GM21367 (cell line): Measurements from ENCODE around the gene TMEM132D.
"Not testable (repeated sequence)": the region's sequence is repeated elsewhere in the genome, so short reads cannot be mapped to it uniquely, and the experiment has no call there.

ENCODE experiments used
- ATAC-seq: cut with Tn5 transposase; IDR thresholded peaks from one replicate; pipeline ENCODE4 v1.9.1; 2021; ENCODE audit not compliant: unreplicated experiment

TMEM132D gene

GRCh38 chr12:129549020-129549419, 354.8 kb downstream of the TMEM132D start:
- ATAC-seq: not testable (repeated sequence)

- no peak for ATAC-seq
Measured at GRCh38 chr12:129544716-129545115, 359.1 kb downstream of the TMEM132D start.

GRCh38 chr12:129540954-129541353, 362.9 kb downstream of the TMEM132D start:
- ATAC-seq: no peak

DNA sequence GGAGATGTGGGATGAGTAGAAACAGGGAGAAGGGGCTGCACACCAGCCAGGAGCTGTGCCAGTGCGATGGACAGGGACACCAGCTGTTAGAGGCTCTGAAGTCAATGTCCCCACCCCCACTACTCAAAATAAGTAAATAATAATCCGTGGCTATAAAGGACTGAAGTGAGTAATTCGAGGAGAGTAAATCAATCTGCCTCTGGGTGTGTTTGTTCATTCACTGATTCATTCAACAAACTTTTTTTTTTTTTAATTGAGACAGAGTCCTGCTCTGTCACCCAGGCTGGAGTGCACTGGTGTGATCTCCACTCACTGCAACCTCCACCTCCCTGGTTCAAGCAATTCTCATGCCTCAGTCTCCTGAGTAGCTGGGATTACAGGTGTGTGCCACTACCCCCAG, 363.6 kb downstream of the TMEM132D start:
- no peak for ATAC-seq

DNA sequence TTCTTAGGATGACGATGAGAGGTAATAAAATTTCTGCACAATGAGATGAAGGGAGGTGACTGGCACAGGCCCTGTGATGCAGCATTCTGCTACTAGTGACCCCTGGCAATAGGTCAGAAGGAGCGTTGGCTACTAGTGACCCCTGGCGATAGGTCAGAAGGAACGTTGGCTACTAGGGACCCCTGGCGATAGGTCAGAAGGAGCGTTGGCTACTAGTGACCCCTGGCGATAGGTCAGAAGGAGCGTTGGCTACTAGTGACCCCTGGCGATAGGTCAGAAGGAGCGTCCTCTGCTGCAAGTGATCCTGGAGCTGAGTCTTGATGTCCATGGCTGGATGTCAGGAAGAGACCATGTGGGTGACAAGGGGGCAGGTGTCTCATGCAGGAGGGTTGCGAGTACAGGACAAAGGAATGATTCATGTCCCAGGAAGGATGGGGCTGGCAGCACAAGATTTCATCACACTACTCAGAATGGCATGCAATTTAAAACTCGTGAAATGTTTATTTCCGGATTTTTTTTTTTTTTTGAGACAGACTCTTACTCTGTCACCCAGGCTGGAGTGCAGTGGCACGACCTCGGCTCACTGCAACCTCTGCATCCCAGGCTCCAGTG, 365.0 kb downstream of the TMEM132D start:
- not testable (repeated sequence) for ATAC-seq

DNA sequence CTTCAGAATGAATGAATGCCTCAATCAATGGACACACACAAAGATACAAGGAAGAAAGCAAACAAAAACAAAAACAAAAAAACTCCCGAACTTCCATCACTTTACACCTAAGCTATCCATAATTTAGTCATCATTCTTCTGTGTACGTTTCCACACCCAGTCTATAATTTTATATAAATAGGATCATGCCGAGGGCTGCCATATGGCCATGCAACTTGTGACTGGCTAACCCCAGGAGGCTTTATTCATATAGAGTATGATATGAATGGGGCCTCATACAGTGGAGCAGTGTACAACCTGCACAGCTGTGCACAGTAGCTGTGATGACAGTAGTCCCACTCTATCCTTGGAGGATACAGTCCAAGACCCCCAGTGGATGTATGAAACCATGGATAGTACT, 365.7 kb downstream of the TMEM132D start:
- ATAC-seq: no peak

- no peak for ATAC-seq
Measured at GRCh38 chr12:129534966-129535750, 368.7 kb downstream of the TMEM132D start.

DNA sequence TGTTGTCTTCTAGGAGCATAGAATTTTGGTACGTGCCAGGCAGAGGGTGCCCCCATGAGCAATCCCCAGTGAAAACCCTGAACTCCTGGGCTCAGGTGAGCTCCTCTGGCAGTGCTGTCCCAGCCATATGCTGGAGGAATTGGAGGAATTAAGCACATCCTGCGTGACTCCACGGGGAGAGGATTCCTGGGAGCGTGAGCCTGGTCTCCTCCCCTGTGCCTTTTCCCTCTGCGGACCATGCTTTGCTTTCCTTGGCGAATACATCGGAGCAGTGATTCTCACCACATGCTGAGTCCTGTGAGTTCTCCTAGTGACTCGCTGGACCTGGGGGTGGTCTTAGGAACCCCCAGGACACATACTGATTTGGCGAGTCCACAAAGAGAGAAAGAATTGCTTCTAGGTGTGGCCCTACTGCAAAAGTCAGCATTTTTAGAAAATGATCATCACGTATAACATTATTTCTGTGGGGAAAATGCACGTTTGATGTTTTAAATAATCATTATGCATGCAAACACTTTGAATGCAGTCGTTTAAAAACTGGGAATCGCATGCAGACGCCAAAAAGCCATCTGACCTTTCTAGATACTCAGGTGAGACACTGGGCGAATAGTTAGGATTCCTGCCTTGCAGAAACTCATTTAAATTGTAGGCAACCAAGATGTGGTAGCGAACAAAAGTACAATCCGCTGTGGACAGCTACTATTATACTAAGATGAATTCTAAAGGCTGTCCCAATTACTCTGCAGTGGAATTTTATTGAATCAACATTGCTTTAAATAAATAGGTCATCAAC, 370.9 kb downstream of the TMEM132D start:
- no peak for ATAC-seq

- ATAC-seq: no peak
Measured at GRCh38 chr12:129532082-129532481, 371.7 kb downstream of the TMEM132D start.

GRCh38 chr12:129530984-129531383, 372.8 kb downstream of the TMEM132D start:
- no peak for ATAC-seq

- no peak for ATAC-seq
Measured at GRCh38 chr12:129530517-129530916, 373.3 kb downstream of the TMEM132D start.

- no peak for ATAC-seq
Measured at GRCh38 chr12:129527506-129527905, 376.3 kb downstream of the TMEM132D start.

DNA sequence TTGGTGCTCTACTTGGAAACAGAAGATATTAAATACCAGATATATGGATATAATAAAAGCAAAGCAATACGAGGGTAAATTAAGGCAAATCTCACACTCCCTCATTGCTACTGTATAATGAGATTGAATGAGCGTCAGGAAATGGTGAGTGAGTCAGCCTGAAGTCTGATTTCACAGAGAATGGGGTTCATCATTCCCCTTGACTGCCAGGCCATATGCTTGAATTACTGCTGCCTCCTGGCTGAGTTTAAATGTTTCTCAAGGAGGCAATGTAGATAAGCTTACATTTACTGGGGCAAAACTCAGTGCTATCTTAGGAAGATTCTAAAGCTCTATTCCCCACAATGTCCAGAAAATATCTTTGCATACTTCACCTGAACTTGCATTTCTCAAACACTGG, 380.2 kb downstream of the TMEM132D start:
- no peak for ATAC-seq

- ATAC-seq: no peak
Measured at GRCh38 chr12:129520739-129521138, 383.1 kb downstream of the TMEM132D start.

GRCh38 chr12:129503802-129504201, 400.0 kb downstream of the TMEM132D start:
- ATAC-seq: no peak

- no peak for ATAC-seq
Measured at GRCh38 chr12:129496226-129496625, 407.6 kb downstream of the TMEM132D start.

GRCh38 chr12:129494766-129495165, 409.1 kb downstream of the TMEM132D start:
- no peak for ATAC-seq

DNA sequence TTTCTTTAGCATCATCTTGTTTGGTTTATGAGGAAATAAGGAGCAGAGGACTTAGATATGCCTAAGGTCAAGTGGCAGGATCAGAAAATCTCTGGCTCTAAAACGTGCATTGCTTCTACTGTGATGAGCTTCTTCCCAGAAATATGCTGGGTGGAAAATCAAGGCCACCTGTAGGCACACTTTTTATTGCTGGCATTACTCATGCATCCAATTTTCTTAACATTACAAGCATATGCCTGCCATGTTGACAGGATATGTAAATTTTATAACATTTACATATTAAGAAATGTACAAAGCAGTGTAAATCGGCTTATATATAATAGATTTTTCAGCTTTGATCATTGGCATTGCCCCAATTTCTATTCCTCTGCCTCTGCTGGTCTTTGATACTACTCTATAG, 409.6 kb downstream of the TMEM132D start:
- ATAC-seq: no peak

DNA sequence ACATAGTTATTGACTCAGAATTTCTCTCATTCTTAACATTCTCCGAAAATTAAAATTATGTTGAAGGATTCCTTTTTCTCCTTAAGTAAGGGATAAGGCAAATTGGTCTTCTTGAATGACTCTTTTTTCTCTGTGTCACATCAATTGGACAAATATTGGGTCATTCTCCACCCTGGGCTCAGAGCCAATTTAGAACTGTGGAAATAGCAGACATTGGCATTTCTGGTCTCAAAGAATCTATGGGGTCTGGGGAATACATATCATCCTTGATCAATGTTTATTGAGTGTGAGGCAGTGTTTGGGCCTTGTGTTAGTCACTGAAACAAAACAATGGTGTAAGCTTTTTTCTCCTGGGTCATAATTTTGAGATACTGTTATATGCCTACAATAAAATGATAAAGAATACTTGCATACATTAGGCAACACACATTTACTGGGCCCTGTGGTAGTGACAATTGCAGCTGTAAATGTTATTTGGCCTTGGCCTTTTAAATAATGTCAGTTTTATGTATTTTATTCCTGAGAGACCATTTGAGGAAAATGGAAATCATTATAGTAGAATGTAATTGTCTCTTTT, 414.6 kb downstream of the TMEM132D start:
- no peak for ATAC-seq

DNA sequence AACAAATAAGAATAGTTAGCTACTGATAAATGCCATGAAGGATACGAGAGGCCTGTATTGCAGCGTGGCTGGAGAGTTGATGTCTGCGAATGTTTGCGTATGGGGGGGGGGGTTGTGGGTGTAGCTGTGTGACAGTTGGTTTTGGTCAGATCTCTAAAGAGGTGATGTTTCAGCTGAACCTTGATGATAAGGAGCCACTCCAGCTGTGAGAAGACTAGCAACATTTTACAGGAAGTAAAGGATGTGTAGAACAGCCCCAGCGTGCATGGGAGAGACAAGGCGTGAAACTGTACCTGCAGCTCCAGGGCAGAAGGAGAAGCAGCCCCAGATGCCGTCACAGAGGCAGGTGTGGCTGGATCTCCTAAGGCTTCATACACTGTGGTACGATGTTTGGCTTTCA, 416.9 kb downstream of the TMEM132D start:
- ATAC-seq: no peak

GRCh38 chr12:129483111-129483893, 420.5 kb downstream of the TMEM132D start:
- no peak for ATAC-seq
